Adrenal gland (tissue), 5 donors: ENCODE results near the gene CROCC.
"Not testable (repeated sequence)": the region's sequence is repeated elsewhere in the genome, so short reads cannot be mapped to it uniquely, and the experiment has no call there.

Source experiments
- POLR2A ChIP-seq, 2 donors: fragments of 450-650 bp; IDR thresholded peaks; one replicate each; pipeline ENCODE4 v1.6.1; 2017; ENCODE audit warnings: antibody characterized with exemption in 2 of 2, mild to moderate bottlenecking in 2 of 2, moderate library complexity in 1 of 2
- TF ChIP-seq, protein P1 (sequence below), 6 experiments: fragments of 450-650 bp in 4 of 6; fragments of 200-600 bp in 2 of 6; sonication (generic) in 1 of 6; IDR thresholded peaks; 1 replicate in 5 of 6; 2 replicates in 1 of 6; pipeline versions ENCODE4 v1.5.1 to v1.8.0; 2016 to 2021; ENCODE audit warnings: antibody characterized with exemption in 6 of 6, mild to moderate bottlenecking in 2 of 6, moderate library complexity in 1 of 6
- donor health status: DM: no; HTN: no; CAD: no.

DNA sequence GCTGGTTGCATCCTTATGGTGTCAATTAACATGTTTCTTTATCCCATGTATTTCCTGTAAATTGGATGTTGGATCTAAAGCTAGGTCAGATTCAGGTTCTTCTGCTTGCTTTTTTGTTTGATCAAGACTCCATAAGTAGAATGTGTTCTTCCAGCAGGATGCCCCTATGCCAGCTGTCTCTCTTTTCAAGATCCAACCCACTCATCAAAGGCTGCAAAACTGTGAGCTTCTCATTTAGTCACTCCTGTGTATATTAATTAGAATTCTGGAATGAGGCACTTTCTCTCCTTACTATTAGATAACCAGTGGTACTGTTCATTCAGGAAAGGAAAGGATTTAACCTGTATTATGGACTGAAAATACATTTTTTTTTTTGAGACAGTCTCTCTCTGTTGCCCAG lies 12.2 kb downstream of the CROCC start:
- TF ChIP-seq, protein P1, sequence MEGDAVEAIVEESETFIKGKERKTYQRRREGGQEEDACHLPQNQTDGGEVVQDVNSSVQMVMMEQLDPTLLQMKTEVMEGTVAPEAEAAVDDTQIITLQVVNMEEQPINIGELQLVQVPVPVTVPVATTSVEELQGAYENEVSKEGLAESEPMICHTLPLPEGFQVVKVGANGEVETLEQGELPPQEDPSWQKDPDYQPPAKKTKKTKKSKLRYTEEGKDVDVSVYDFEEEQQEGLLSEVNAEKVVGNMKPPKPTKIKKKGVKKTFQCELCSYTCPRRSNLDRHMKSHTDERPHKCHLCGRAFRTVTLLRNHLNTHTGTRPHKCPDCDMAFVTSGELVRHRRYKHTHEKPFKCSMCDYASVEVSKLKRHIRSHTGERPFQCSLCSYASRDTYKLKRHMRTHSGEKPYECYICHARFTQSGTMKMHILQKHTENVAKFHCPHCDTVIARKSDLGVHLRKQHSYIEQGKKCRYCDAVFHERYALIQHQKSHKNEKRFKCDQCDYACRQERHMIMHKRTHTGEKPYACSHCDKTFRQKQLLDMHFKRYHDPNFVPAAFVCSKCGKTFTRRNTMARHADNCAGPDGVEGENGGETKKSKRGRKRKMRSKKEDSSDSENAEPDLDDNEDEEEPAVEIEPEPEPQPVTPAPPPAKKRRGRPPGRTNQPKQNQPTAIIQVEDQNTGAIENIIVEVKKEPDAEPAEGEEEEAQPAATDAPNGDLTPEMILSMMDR (IDR thresholded peaks at IDR 0.05): not testable (repeated sequence)
- not testable (repeated sequence) for TF ChIP-seq POLR2A (IDR thresholded peaks at IDR 0.05)
